HG03378 (cell line): ENCODE data around the gene IRF7.

Experiments used
- ATAC-seq: cut with Tn5 transposase; IDR thresholded peaks from one replicate; pipeline ENCODE4 v1.9.1; 2021; ENCODE audit warnings: mild to moderate bottlenecking, moderate library complexity; ENCODE audit not compliant: unreplicated experiment

Gene IRF7

GRCh38 chr11:641806-642370 lies 26.1 kb upstream of the IRF7 start:
- no peak for ATAC-seq

GRCh38 chr11:640021-640706 lies 24.4 kb upstream of the IRF7 start:
- ATAC-seq, result no peak

GRCh38 chr11:639332-639955 lies 23.7 kb upstream of the IRF7 start:
- ATAC-seq, result no peak

GRCh38 chr11:638631-639331 lies 23.0 kb upstream of the IRF7 start:
- ATAC-seq, result no peak

DNA sequence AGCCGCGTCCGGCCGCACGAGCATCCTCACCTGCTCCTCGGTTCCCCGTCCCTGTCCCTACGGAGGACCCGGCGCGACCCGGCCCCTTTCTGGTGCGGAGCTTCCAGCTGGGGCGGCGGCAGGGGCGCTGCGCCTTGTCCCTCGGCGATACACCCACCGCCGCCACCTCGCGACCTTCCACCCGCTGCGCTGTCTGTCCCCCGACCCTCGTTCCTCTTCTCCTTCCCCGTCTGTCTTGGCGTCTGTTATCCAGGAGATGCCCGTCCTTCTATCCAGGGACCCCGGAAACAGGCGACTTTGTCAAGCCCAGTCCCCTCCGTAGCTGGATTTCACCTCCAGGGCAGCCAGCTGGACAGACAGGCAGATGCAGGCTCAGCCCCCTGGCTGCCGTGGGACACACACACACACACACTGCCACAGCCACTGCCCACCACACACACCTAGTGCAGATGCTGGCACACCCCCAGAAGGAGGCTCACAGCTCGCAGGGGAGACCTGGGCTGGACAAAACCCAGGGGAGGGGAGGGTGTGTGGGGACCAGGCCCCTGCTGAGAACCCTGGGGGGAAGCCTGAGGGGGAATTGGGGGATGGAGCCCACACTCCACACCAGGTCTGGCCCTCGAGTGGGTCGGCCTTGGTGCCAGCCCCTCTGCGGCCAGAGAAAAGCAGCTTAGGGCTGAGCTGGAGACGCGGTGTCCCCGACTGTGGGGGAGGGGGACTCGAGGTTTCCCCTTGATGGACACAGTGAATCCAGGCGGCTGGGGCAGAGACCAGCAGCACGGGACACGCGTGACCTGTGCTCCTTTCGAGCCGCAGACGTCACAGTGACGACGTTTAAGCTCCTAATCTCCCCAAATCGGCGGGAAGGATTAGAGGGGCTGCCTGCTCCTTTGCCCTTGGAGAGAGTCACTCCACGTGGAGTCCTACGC lies 22.1 kb upstream of the IRF7 start:
- ATAC-seq, result no peak

DNA sequence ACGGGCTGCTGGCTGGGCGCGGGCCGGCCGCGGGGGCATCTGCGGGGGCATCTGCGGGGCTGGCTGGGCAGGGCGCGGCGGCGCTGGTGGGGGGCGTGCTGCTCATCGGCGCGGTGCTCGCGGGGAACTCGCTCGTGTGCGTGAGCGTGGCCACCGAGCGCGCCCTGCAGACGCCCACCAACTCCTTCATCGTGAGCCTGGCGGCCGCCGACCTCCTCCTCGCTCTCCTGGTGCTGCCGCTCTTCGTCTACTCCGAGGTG lies 21.5 kb upstream of the IRF7 start:
- no peak for ATAC-seq

DNA sequence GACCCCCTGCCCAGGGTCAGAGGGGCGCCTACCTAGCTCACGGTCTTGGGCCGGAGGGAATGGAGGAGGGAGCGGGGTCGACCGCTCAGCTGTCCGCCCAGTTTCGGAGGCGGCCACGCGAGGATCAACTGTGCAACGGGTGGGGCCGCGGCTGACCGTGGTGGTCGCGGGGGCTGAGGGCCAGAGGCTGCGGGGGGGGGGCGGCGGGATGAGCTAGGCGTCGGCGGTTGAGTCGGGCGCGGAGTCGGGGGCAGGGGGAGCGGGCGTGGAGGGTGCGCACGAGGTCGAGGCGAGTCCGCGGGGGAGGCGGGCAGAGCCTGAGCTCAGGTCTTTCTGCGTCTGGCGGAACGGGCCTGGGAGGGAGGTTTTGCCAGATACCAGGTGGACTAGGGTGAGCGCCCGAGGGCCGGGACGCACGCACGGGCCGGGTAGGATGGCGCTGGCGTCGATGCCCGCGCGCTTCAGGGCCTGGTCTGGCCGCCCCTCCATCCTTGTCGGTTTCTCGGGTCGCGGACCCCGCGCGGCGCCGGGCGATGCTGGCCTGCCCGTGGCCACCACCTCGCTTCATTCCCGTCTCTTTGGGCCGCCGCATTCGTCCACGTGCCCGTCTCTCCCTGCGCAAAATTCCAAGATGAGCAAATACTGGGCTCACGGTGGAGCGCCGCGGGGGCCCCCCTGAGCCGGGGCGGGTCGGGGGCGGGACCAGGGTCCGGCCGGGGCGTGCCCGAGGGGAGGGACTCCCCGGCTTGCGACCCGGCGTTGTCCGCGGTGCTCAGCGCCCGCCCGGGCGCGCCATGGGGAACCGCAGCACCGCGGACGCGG lies 21.0 kb upstream of the IRF7 start, which contains the start of gene DRD4:
Gene DRD4 (plus strand): TSS at position 759 of the 822 bp plus-strand sequence. CDS start 36 bp downstream, at position 795.
- no peak for ATAC-seq

DNA sequence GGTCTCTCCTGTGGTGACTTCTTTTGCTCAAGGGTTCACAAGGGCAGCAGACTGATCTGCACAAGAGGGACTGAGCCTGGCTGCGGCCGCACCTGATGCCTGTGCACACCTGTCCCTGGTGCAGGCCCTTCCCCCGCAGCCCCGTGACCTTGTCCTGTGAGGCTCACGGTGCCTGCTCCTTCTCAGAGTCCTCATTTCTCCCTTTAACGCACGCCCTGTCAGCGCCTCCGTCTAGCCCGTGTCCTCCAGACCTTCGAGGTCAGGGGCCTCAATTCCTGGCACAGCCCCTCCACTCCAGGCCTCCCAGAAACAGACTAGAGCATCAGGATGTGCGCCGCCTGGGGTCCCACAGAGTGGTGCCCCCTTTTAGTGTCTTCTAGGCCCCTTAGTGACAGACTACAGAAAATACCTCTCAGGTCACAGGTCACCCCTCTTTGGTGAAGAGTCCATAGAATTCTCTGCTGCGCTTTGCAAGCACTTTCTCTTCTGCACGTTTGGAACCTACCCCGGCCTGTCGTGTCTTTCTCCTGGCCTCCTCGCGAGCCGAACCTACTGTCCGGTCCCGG lies 20.3 kb upstream of the IRF7 start:
- ATAC-seq, result no peak

GRCh38 chr11:630871-631270 lies 15.1 kb upstream of the IRF7 start:
- no peak for ATAC-seq

DNA sequence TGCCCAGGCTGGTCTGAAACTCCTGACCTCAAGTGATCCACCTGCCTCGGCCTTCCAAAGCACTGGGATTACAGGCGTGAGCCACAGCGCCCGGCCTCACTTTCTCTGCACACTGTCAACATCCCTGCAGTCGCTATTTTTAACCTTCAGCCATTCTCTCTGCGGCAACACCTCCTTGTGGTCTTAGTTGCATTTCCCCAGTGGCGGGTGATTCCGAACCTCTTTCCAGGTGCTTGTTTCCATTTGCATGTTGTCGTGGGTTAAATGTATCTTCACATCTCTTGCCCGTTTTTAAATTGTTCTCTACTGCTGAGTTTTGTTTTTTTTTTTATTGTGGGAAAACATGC lies 13.5 kb upstream of the IRF7 start:
- ATAC-seq, result no peak

DNA sequence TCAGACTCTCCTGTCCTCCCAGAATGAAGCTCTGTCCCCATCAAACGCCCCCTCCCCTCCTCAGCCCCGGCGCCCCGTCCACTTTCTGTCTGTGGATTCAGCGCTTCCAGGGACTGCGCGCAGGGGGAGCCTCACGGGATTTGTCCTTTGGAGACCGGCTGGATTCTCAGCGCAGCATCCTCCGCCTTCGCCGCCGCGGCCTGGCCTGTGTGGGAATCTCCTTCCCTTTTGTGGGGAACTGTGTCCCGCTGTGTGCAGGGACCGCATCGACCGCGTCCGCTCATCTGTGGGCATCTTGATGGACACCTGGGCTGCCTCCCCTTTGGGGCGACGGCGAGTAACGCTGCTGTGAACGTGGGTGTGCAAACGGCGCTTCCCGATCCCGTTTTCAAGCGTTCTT lies 12.3 kb upstream of the IRF7 start:
- no peak for ATAC-seq

DNA sequence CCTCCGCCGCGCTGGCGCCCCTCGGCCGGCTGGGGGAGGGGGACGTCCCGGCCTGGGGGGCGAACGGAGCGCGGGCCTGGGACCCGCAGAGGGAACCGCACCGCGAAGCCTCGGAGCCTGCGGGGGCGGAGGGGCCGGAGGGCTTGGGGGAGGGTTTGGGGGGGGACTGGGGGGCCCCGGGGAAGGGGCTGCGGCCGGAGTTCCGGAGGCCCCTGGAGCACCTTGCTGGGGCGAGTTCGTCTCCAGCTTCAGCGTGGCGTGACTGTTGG lies 11.5 kb upstream of the IRF7 start:
- ATAC-seq, result no peak

- no peak for ATAC-seq
Observed at GRCh38 chr11:626475-627307, 10.9 kb upstream of the IRF7 start, which contains the start of gene SCT. Gene SCT, minus strand, starts transcription at chr11:627181. Its CDS starts 38 bp downstream, at chr11:627143.

DNA sequence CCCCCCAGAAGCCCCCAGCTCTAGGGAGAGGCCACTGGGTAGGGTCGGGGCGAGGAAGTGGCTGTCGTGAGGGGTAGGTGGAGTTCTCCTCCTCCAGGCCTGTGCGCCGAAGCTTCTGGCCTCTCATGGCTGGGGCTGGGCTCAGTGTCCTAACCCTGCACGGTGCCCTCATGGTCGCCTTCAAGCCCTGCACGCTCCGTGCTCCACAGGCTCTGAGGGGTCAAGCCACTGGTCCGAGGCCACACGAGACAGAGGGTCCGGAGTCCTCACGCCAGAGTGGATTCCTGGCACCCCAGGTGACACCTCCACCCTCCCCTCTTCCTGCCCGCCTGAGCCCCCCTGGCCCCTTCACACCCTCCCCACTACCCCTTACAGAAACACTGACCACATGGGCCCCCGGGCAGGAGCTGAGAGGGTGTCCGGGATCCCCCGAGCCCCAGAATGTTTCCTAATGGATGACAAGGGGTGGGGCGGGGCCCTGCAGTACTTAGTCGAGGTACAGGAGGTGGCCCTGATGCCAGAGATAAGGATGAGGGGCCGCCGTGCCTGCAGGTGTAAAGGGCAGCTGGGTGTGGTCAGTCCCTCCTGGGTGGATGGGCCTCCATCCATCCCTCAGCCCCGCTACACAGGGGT lies 10.0 kb upstream of the IRF7 start:
- no peak for ATAC-seq

DNA sequence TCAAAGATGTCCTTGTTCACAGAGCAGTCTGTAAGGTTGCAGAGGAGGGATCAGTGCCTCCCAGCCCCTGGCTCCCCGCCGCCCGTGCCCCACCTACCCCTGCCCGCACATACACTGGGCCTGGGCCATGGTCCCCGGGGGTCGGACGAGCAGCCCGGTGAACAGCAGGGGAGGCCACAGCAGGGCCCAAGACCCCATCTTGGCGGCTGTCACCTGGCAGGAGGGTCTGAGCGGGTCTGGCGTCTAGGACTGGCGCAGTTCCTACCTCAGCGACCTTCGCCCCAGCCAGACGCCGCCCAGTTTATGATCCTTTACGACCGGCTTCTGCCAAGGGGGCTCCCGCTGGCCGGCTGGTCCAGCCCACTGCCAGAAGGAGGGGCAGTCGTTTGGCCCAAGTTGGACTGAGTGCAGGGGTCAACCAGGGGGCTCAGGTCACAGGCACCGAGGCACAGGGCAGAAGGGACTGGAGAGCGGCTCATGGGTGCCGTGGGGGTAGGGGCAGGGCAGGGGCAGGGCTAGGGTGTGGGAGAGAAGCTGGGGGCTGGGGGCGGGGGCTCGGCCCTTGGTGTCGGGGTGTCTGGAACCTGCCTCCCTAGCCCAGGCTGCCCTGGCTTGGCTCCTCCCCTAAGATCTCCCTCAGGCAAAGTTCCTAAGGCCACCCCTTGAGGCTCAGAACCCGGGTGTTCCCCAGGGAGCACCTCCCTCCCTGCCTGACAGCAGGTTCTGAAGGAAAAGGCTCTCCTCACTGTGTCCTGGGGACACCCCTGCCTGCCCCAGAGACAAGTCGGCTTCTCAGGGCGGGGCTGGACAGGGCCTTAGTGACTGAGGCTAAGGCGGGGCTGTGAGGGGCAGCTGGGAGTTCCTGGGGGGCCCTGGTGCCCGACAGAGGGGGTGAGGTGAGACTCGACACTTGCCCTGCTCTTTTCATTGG lies 9.2 kb upstream of the IRF7 start, which contains the start of gene CDHR5:
Gene CDHR5 (minus strand): TSS at position 251 of the 931 bp plus-strand sequence. CDS start 53 bp downstream, at position 198.
- no peak for ATAC-seq

GRCh38 chr11:623999-624704 lies 8.4 kb upstream of the IRF7 start:
- ATAC-seq, result no peak

DNA sequence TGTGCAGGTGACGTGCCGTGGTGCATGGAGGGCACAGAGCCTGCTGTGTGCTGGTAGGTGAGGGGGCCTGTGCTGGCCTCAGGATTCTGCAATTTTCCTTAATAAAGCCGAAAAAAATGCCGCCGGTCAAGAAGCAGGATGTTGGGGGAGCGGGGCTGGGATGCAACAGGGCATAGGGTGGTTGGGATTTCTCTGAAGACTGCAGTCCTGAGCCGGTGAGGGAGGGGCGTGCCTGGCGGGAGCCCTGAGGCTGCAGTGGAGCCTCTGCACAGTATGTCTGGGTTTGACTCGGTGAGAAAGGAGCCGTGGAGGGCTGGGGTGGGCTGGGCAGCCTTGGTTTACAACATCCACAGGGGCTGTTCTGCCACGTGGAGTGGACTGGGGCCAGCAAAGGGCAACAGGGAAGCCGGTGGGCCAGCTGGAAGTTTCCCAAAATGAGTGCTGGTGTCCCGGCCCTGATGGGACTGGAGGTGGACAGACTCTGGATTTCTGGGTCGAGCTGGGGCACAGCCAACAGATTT lies 7.7 kb upstream of the IRF7 start:
- ATAC-seq, result no peak
